Measurements from ENCODE around the gene RAD21L1. TPM values are rescaled to one million over a fixed set of nuclear protein-coding genes. Genes with fewer than 3 reads are reported as not detected.

Gene RAD21L1
- total and polyA plus RNA-seq, 2 of the 8 experiments (the other 6 are each of a cell fraction or from before 2014, with no cell fraction given): 0.06 to 0.26 TPM

GRCh38 chr20:1187605-1188171 is 38.2 kb upstream of the RAD21L1 start:
- ChIA-PET CTCF (ENCODE audit: partially characterized antibody) (interaction anchor here (0.5 to 5.0 kb wide), 10 partner anchors 11 to 1477 kb away, joined by 3 to 34 read pairs (median 4); no protein-coding TSS in a partner anchor), POLR2A (ENCODE audit: partially characterized antibody) (interaction anchor here (1.6 kb wide), 1 partner anchor 12 kb away, joined by 4 read pairs; no protein-coding TSS in a partner anchor)
- Histone ChIP-seq H2BK20ac (ENCODE audit: low read length) (no peak overlapping the region; the same call in 1 of the 2 replicates), H3K9ac (replicated peaks in 1 of 4; ENCODE audit: extremely low read depth in 1 of 4, low read depth in 3 of 4, low read length in 3 of 4) (no peak overlapping the region), H3K36me3 (ENCODE audit: control insufficient read depth in 2 of 4, insufficient read depth in 4 of 4, low read length in 3 of 4) (no peaks in the 10 kb centered on the region; a peak in 1 of 8 replicates), H3K4me2 (ENCODE audit: insufficient read depth in 1 of 2, low read depth in 2 of 2, low read length in 2 of 2) (no peak overlapping the region), H2BK15ac (ENCODE audit: low read length) (no peak overlapping the region), H3K14ac (ENCODE audit: insufficient read length) (no peak overlapping the region), H4K20me1 (replicated peaks in 1 of 2; ENCODE audit: control insufficient read depth in 1 of 2, insufficient read depth in 2 of 2, low read length in 2 of 2) (peaks cover 0 to 5% of the 10 kb centered on the region in 2 experiments), H3K79me2 (ENCODE audit: control insufficient read depth in 1 of 2, insufficient read depth in 2 of 2, low read length in 2 of 2) (no peaks in the 10 kb centered on the region), H4K91ac (replicated peaks; ENCODE audit: insufficient read length, low read length) (no peak overlapping the region), H3K4ac (replicated peaks; ENCODE audit: insufficient read length, low read depth, low read length) (no peak overlapping the region), H3K23ac (ENCODE audit: insufficient read length) (no peak overlapping the region), H3K56ac (replicated peaks; ENCODE audit: insufficient read length, low read depth, low read length) (no peak overlapping the region), H3K23me2 (ENCODE audit: low read depth, low read length) (peaks cover 11% of the 10 kb centered on the region; the same call in 1 of the 2 replicates), H4K5ac (ENCODE audit: insufficient read length, low read depth, low read length) (no peak overlapping the region), H3K4me3 (ENCODE audit: extremely low read depth in 1 of 4, insufficient read depth in 2 of 4, low read depth in 3 of 4, low read length in 4 of 4) (no peak overlapping the region), H2BK12ac (ENCODE audit: low read depth, low read length) (peak overlapping the region; percentile 80; the same call in 1 of the 2 replicates), H2AK5ac (ENCODE audit: low read depth, low read length) (no peak overlapping the region), H3K79me1 (ENCODE audit: low read depth, low read length) (0 out of 2 replicates have a peak, but pooled peaks cover 2% of the 10 kb centered on the region), H3K4me1 (replicated peaks in 1 of 4; ENCODE audit: control insufficient read depth in 3 of 4, insufficient read depth in 4 of 4, low read length in 3 of 4) (peaks cover 0 to 13% (median 8%) of the 10 kb centered on the region in 4 experiments; a peak in 5 of 7 replicates), H3K9me3 (ENCODE audit: insufficient read depth in 2 of 2, low read depth in 1 of 2, low read length in 1 of 2) (no peaks in the 10 kb centered on the region), H2BK120ac (replicated peaks; ENCODE audit: low read depth, low read length) (no peak overlapping the region), H4K8ac (ENCODE audit: extremely low read depth, insufficient read depth, low read length) (no peak overlapping the region; the same call in 1 of the 2 replicates), H3K27ac (ENCODE audit: low read depth, low read length) (no peak overlapping the region), H2BK5ac (ENCODE audit: low read depth, low read length) (no peak overlapping the region), H2AFZ (ENCODE audit: low read length) (no peak overlapping the region), H3K27me3 (replicated peaks in 1 of 4; ENCODE audit: control insufficient read depth in 3 of 4, extremely low read depth in 1 of 4, insufficient read depth in 3 of 4, low read length in 3 of 4) (peaks cover 8 to 32% (median 26%) of the 10 kb centered on the region in 4 experiments), H3K18ac (ENCODE audit: extremely low read depth, low read length) (no peak overlapping the region; the same call in 1 of the 2 replicates)
- WGBS, 2 experiments (ENCODE audit: extremely low coverage in 1 of 2, insufficient coverage in 1 of 2, insufficient read length in 1 of 2, insufficient replicate concordance in 2 of 2, low coverage in 1 of 2, low lambda C conversion rate in 2 of 2, missing lambda C conversion rate in 1 of 2): 85% methylated on average over 4 of the region's 4 CpGs; no CpG with 5 or more reads in 1 of the 2 experiments
- no peak for DNase-seq (ENCODE audit: low read depth in 1 of 2, low spot score in 2 of 2)
- no peak for FAIRE-seq
- no peak for TF ChIP-seq CHD2 (IDR thresholded peaks at IDR 0.05; ENCODE audit: low read length)
- no peak for TF ChIP-seq RNF2 (IDR thresholded peaks at IDR 0.05; ENCODE audit: borderline replicate concordance, low read depth, low read length, missing control alignments, poor library complexity, severe bottlenecking)
- TF ChIP-seq TBP (IDR thresholded peaks at IDR 0.05; ENCODE audit: low read depth, low read length): no peak
- TF ChIP-seq CBX5 (IDR thresholded peaks at IDR 0.05; ENCODE audit: low read depth, low read length): no peak
- no peak for TF ChIP-seq SP4 (IDR thresholded peaks at IDR 0.05; ENCODE audit: low read length)
- no peak for TF ChIP-seq JUND (IDR thresholded peaks at IDR 0.05; ENCODE audit: low read length)
- TF ChIP-seq NRF1 (IDR thresholded peaks at IDR 0.05; ENCODE audit: low read depth, low read length): no peak
- TF ChIP-seq SIN3A (conservative IDR thresholded peaks at IDR 0.05 in 1 of 2, IDR thresholded peaks at IDR 0.05 in 1 of 2; ENCODE audit: low read depth in 1 of 2, low read length in 2 of 2): no peak
- no peak for TF ChIP-seq HDAC2 (IDR thresholded peaks at IDR 0.05; ENCODE audit: borderline replicate concordance in 1 of 2, low read depth in 2 of 2, low read length in 2 of 2)
- TF ChIP-seq E2F6 (IDR thresholded peaks at IDR 0.05): no peak
- no peak for TF ChIP-seq PHF8 (conservative IDR thresholded peaks at IDR 0.05; ENCODE audit: low read depth, low read length)

All from H1 (cell line).